Measurements from ENCODE around the gene TUT1.

The TUT1 gene

GRCh38 chr11:62610814-62611704 lies 19.7 kb upstream of the TUT1 start:
- H3K9ac ChIP-seq (ENCODE audit: low read depth, low read length) = peak overlapping the region; percentile 62; the same call in 1 of the 2 replicates
- peaks cover 17% of the 10 kb centered on the region; the same call in 1 of the 2 replicates for H3K4me1 ChIP-seq (ENCODE audit: insufficient read depth, low read length)
- H3K36me3 ChIP-seq (ENCODE audit: insufficient read depth, low read length) = no peaks in the 10 kb centered on the region
- H3K9me3 ChIP-seq (ENCODE audit: control insufficient read depth, insufficient read depth, low read length) = no peaks in the 10 kb centered on the region

GRCh38 chr11:62610403-62610802 lies 19.1 kb upstream of the TUT1 start:
- Histone ChIP-seq H3K4me1 (ENCODE audit: insufficient read depth, low read length) (peaks cover 17% of the 10 kb centered on the region; the same call in 1 of the 2 replicates), H3K9ac (ENCODE audit: low read depth, low read length) (no peak overlapping the region), H3K9me3 (ENCODE audit: control insufficient read depth, insufficient read depth, low read length) (no peaks in the 10 kb centered on the region), H3K36me3 (ENCODE audit: insufficient read depth, low read length) (no peaks in the 10 kb centered on the region)

- Histone ChIP-seq H3K36me3 (ENCODE audit: insufficient read depth, low read length) (no peaks in the 10 kb centered on the region), H3K4me1 (ENCODE audit: insufficient read depth, low read length) (peaks cover 18% of the 10 kb centered on the region; the same call in 1 of the 2 replicates), H3K9ac (ENCODE audit: low read depth, low read length) (no peak overlapping the region), H3K9me3 (ENCODE audit: control insufficient read depth, insufficient read depth, low read length) (no peaks in the 10 kb centered on the region)
These were observed 17.5 kb upstream of the TUT1 start for GRCh38 chr11:62608776-62609175.

- Histone ChIP-seq H3K4me1 (ENCODE audit: insufficient read depth, low read length) (peaks cover 11% of the 10 kb centered on the region; the same call in 1 of the 2 replicates), H3K36me3 (ENCODE audit: insufficient read depth, low read length) (no peaks in the 10 kb centered on the region), H3K9ac (ENCODE audit: low read depth, low read length) (no peak overlapping the region), H3K9me3 (ENCODE audit: control insufficient read depth, insufficient read depth, low read length) (no peaks in the 10 kb centered on the region)
These were observed 16.4 kb upstream of the TUT1 start for GRCh38 chr11:62607714-62608113.

- Histone ChIP-seq H3K36me3 (ENCODE audit: insufficient read depth, low read length) (no peaks in the 10 kb centered on the region), H3K9ac (ENCODE audit: low read depth, low read length) (no peak overlapping the region), H3K4me1 (ENCODE audit: insufficient read depth, low read length) (peaks cover 11% of the 10 kb centered on the region; the same call in 1 of the 2 replicates), H3K9me3 (ENCODE audit: control insufficient read depth, insufficient read depth, low read length) (no peaks in the 10 kb centered on the region)
These were observed 14.6 kb upstream of the TUT1 start for GRCh38 chr11:62605902-62606301.

GRCh38 chr11:62605467-62605866 lies 14.1 kb upstream of the TUT1 start:
- H3K9ac ChIP-seq (ENCODE audit: low read depth, low read length) = no peak overlapping the region
- no peaks in the 10 kb centered on the region for H3K9me3 ChIP-seq (ENCODE audit: control insufficient read depth, insufficient read depth, low read length)
- peaks cover 11% of the 10 kb centered on the region; the same call in 1 of the 2 replicates for H3K4me1 ChIP-seq (ENCODE audit: insufficient read depth, low read length)
- no peaks in the 10 kb centered on the region for H3K36me3 ChIP-seq (ENCODE audit: insufficient read depth, low read length)

- Histone ChIP-seq H3K36me3 (ENCODE audit: insufficient read depth, low read length) (no peaks in the 10 kb centered on the region), H3K4me1 (ENCODE audit: insufficient read depth, low read length) (peaks cover 17% of the 10 kb centered on the region), H3K9me3 (ENCODE audit: control insufficient read depth, insufficient read depth, low read length) (no peaks in the 10 kb centered on the region), H3K9ac (ENCODE audit: low read depth, low read length) (no peak overlapping the region)
These were observed 13.3 kb upstream of the TUT1 start for GRCh38 chr11:62604460-62605120.

- peaks cover 20% of the 10 kb centered on the region for H3K4me1 ChIP-seq (ENCODE audit: insufficient read depth, low read length)
- H3K9me3 ChIP-seq (ENCODE audit: control insufficient read depth, insufficient read depth, low read length) = no peaks in the 10 kb centered on the region
- no peaks in the 10 kb centered on the region for H3K36me3 ChIP-seq (ENCODE audit: insufficient read depth, low read length)
- H3K9ac ChIP-seq (ENCODE audit: low read depth, low read length) = no peak overlapping the region
These were observed 12.5 kb upstream of the TUT1 start for GRCh38 chr11:62603776-62604299.

- H3K9ac ChIP-seq (ENCODE audit: low read depth, low read length) = peak overlapping the region; percentile 96
These were observed 11.7 kb upstream of the TUT1 start for GRCh38 chr11:62603072-62603408.

GRCh38 chr11:62602141-62603071 lies 11.1 kb upstream of the TUT1 start:
- Histone ChIP-seq H3K36me3 (ENCODE audit: insufficient read depth, low read length) (peaks cover 14% of the 10 kb centered on the region; the same call in 1 of the 2 replicates), H3K9me3 (ENCODE audit: control insufficient read depth, insufficient read depth, low read length) (no peaks in the 10 kb centered on the region), H3K9ac (ENCODE audit: low read depth, low read length) (peak overlapping the region; percentile 96), H3K4me1 (ENCODE audit: insufficient read depth, low read length) (peaks cover 20% of the 10 kb centered on the region)

More at GRCh38 chr11:62603072-62603408, 11.7 kb upstream of the TUT1 start:
- Histone ChIP-seq H3K4me1 (ENCODE audit: insufficient read depth, low read length) (peaks cover 23% of the 10 kb centered on the region), H3K36me3 (ENCODE audit: insufficient read depth, low read length) (peaks cover 8% of the 10 kb centered on the region; the same call in 1 of the 2 replicates), H3K9me3 (ENCODE audit: control insufficient read depth, insufficient read depth, low read length) (no peaks in the 10 kb centered on the region)

GRCh38 chr11:62601372-62602140 lies 10.2 kb upstream of the TUT1 start, which contains the start of gene MTA2:
MTA2 (minus strand) TSS chr11:62601865; CDS start chr11:62601450, 415 bp downstream.
- Histone ChIP-seq H3K9me3 (ENCODE audit: control insufficient read depth, insufficient read depth, low read length) (no peaks in the 10 kb centered on the region), H3K9ac (ENCODE audit: low read depth, low read length) (peak within 1 kb of the TSS; percentile 96), H3K36me3 (ENCODE audit: insufficient read depth, low read length) (peaks cover 16% of the 10 kb centered on the region; the same call in 1 of the 2 replicates), H3K4me1 (ENCODE audit: insufficient read depth, low read length) (peaks cover 18% of the 10 kb centered on the region)

- H3K9me3 ChIP-seq (ENCODE audit: control insufficient read depth, insufficient read depth, low read length) = no peaks in the 10 kb centered on the region
- peaks cover 18% of the 10 kb centered on the region for H3K4me1 ChIP-seq (ENCODE audit: insufficient read depth, low read length)
- peak overlapping the region; percentile 96 for H3K9ac ChIP-seq (ENCODE audit: low read depth, low read length)
- peaks cover 16% of the 10 kb centered on the region; the same call in 1 of the 2 replicates for H3K36me3 ChIP-seq (ENCODE audit: insufficient read depth, low read length)
These were observed 9.7 kb upstream of the TUT1 start for GRCh38 chr11:62601122-62601371.

GRCh38 chr11:62600367-62601121 lies 9.2 kb upstream of the TUT1 start:
- peaks cover 18% of the 10 kb centered on the region for H3K4me1 ChIP-seq (ENCODE audit: insufficient read depth, low read length)
- H3K9me3 ChIP-seq (ENCODE audit: control insufficient read depth, insufficient read depth, low read length) = no peaks in the 10 kb centered on the region
- peaks cover 16% of the 10 kb centered on the region; the same call in 1 of the 2 replicates for H3K36me3 ChIP-seq (ENCODE audit: insufficient read depth, low read length)
- H3K9ac ChIP-seq (ENCODE audit: low read depth, low read length) = peak overlapping the region; percentile 96

All from ES-I3 (cell line).